Colon (tissue), 2 donors: ENCODE results near the gene PRKCH.

Experiments used
- FAIRE-seq: peaks from 2 replicates; lab custom pipeline; 2012; peaks lifted over from hg19 to GRCh38; lab: Jason Lieb, UNC
- donor health status: control.
- donor health status: control.

PRKCH gene

DNA sequence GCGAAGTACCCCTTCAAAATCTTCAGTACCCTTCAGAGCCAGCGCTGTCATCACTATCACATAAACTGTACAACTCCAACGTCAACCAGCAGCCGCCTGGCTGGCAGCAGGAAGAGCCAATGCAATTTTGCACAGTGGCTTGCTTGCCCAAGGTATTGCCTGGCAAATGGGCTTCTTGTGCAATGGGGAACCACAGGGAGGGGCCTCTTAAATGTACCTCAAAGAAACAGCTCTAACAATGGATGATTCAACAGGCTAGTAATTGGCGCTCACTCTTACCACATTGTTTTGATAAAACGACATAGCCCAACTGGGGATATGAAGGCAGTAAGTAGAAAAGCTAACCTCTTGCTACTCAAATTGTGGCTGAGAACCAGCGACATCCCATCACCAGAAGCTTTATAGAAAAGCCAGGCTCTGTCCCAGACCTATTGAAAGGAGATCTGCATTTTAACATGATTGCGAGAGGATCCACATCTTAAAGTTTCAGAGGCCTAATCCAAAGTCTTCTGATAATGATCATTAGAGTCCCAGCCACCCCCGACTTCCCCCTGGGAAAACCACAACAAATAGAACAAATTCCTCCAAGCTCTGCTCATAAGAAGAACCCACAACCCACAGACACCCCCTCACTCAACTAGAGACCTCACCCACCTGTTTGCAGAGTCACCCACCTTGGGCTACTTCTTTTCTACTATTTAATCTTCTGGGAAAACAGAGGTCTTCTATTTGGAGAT is 248.6 kb downstream of the PRKCH start:
- FAIRE-seq: no peak

- FAIRE-seq: no peak
Observed at GRCh38 chr14:61570549-61571290, 249.3 kb downstream of the PRKCH start.

DNA sequence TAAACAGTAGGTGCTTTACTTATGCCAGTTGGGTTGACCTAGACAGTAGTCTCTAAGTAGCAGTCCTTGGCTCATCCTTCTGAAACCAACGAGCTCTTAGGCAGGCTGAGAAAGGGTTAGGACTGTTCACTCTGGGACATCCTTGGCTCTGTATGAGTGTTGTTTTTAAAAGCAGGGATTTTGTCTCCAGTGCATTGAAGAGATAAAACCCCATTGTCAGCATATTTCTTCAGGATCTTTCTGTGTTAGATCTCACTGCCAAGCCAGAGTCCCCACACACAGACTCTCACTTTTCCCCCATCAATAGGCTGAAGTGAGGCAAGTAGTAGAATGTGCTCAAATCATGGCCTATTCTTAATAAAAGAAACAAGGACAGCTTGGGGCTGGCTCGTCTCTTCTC is 250.5 kb downstream of the PRKCH start:
- no peak for FAIRE-seq

DNA sequence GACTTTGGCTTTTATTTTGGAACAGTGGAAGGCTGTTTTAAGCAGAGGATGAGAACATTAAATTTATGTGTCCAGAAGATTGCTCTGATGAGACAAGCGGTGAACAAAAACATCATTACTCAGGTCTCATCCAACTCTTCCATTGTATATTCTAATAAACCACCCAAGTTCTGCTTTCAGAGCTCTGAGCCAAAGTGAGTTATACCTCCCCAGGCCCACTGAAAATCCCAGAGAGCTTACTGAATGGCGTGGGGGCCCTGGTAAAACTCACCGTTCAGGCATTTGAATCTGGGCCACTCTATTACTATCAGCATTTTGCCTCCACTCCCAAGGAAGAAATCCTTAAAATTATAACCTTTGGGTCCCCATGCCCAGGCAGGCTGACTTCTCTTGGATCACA is 251.9 kb downstream of the PRKCH start:
- no peak for FAIRE-seq

GRCh38 chr14:61573748-61574513 is 252.6 kb downstream of the PRKCH start:
- no peak for FAIRE-seq

- no peak for FAIRE-seq
Observed at GRCh38 chr14:61574514-61574807, 253.1 kb downstream of the PRKCH start.

GRCh38 chr14:61575126-61575525 is 253.7 kb downstream of the PRKCH start:
- no peak for FAIRE-seq

- FAIRE-seq: no peak
Observed at GRCh38 chr14:61575551-61576150, 254.3 kb downstream of the PRKCH start.

- no peak for FAIRE-seq
Observed at GRCh38 chr14:61577506-61577931, 256.1 kb downstream of the PRKCH start.

DNA sequence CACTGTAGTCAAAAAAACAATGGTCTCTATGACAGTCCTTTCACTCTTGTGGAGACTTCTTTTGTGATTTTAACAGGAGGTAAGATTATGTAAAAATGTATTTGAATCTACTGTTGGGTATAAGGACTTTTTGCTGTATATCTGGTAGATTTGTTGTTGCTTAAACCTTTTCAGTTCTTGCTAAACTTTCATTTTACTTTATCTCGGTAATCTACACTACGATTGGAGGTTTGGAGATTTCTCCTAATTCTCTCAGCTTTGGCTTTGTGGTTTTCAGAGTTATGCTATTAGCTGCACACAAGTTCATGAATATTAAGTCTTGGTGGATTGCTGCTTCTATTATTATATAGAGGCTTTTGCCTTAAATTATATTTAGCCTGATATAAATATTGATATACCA is 257.4 kb downstream of the PRKCH start:
- no peak for FAIRE-seq

- FAIRE-seq: no peak
Observed at GRCh38 chr14:61581340-61581739, 260.0 kb downstream of the PRKCH start.

DNA sequence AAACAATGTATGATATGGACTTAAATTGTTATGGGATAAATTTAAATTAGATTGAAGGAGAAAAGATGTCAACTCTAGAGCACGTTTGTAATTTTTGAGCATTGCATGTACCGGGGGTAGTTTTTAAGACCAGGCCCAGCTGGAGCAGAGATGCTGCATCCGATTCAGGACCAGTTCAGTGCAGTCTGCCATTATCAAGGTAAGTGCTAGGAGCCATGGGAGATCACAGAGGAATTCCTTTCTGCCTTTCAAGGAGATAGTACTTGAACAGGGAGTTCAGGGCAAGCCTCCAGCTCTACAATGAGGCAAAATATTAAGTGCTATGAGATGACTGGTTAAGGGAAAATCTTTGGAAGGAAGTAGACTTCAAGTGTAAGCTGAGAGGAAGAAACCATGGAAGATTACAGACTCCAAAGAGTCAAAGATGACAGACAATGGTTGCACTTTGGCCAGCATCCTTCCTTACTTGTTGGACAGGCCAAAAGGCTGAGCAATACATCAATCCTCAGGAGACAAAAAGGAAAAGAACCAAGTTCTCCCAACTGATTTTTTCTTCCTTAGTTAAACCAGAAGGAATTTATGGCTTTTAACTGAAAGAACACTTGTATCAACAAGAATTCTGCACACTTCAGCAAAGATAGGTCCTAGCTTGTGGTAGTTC is 260.7 kb downstream of the PRKCH start:
- FAIRE-seq: no peak

GRCh38 chr14:61582815-61583214 is 261.4 kb downstream of the PRKCH start:
- FAIRE-seq: no peak

DNA sequence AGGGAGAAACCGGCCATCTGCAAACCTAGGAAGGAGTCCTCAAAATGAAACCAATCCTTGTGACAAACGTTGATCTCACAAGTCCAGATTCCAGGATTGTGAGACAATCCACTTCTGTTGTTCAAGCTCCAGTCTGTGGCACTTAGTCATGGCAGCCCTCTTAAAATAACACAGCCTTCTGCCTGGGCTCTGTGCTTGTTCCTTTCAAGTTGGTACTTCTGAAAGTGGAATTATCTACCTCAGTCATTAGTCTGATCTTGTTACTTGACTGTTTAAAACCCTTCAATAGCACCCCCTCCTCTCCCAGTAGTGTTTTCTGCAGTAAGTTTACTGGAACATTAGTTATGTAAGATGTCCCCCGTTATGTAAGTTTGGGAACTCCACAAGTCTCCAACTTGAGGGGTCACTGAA is 263.0 kb downstream of the PRKCH start:
- no peak for FAIRE-seq

GRCh38 chr14:61585598-61586543 is 264.5 kb downstream of the PRKCH start:
- no peak for FAIRE-seq

- no peak for FAIRE-seq
Observed at GRCh38 chr14:61586544-61587055, 265.2 kb downstream of the PRKCH start.

DNA sequence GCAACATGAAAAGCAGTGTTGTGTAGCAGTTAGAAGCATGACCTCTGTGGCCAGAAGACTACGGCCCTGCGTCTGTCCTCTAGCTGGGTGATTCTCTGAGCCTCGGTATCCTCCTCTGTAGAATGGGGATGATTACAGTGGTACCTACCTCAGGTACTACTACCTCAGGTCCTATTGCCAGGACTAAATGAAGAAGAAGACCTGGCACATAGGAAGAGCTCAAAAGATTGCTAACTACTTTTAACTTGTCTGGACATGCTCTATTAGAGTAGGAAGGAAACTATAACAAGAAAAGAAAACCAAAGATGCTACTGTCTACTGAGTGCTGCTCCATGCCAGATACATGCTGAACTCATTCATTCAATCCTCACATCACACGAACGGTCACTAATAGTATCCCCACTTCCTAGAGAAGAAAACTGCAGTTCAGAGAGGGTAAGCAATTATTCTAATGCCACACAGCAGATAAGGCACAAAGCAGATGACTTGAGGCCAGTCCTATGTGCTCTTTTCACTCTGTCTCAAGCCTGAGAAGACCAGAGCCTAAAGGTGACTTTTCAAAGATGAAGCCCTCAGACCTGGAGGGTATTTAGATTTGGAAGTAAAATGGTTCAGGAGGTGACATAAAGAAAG is 265.8 kb downstream of the PRKCH start:
- FAIRE-seq: no peak

- FAIRE-seq: no peak
Observed at GRCh38 chr14:61588419-61588901, 267.1 kb downstream of the PRKCH start.

DNA sequence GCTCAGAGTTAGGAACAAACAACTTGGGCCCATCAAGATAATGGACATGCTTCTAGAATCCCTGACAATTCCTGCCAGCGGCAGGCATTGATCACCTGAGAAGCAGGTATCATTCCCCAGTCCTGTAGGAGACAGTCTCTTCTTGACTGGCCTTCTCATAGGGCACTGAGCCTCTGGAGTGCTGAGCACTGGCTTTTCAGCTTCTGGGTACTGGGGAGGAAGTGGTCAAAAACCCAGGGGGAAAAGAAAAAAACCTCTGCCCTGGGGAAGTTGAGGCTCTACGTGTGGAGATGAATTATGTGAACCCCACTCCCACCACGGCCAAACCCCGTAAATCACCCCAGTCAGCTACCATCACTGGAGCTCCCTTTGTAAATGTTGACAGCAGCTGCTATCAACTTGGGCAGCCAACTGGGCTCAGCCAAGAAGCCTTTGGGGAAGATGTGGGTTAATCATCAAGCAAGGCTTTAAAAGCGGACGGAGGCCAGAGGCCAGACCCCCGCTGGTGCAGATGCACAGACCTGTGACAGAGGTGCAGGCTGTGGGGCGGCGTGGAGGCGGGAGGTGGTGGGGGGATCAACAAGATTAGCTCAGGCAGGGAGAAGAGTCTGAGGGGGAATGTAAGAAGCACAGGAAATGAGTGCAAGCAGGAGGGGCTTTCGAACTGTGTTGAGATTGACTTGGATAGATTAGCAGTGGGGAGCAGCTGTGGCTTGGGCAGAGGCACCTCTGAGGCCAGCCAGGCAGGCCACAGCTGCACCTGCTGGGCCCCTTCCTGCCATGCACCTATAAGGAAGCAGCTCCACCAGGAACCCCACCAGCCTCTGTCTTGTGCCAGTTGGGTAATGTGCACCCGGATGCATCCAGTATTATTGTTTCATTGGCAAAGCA is 268.6 kb downstream of the PRKCH start:
- no peak for FAIRE-seq
